GM21367 (cell line): ENCODE data around the gene IER5.
A peak's percentile ranks its signal among the peaks of the same experiment; 100 is the strongest.

Experiments used
- ATAC-seq: cut with Tn5 transposase; IDR thresholded peaks from one replicate; pipeline ENCODE4 v1.9.1; 2021; ENCODE audit not compliant: unreplicated experiment

IER5 gene

DNA sequence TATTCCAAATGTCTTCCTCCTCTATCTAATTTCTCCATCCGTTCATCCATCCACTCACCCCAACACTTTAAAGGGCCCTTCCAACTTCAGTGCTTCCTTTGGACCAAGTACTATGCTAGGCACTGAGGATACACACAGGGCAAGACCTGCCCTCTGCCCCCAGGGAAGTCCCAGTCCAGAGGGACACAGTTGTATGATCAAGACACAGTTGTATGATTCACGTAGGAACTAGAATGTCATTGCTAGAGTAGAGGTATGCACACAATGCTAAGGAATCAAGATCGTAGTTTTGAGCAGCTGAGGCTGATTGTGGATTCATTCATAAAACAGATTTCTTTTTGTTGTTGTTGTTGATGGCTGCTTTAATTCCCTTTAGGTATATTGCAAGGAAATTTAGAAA is 11.6 kb upstream of the IER5 start:
- no peak for ATAC-seq

- no peak for ATAC-seq
Observed at GRCh38 chr1:181077576-181078242, 10.8 kb upstream of the IER5 start.

GRCh38 chr1:181079382-181079781 is 9.1 kb upstream of the IER5 start:
- ATAC-seq = no peak

GRCh38 chr1:181079920-181080319 is 8.6 kb upstream of the IER5 start:
- ATAC-seq = no peak

GRCh38 chr1:181080556-181080955 is 7.9 kb upstream of the IER5 start:
- ATAC-seq = no peak

GRCh38 chr1:181081395-181081794 is 7.1 kb upstream of the IER5 start:
- no peak for ATAC-seq

GRCh38 chr1:181083842-181084605 is 4.5 kb upstream of the IER5 start:
- ATAC-seq = peak; percentile 37

DNA sequence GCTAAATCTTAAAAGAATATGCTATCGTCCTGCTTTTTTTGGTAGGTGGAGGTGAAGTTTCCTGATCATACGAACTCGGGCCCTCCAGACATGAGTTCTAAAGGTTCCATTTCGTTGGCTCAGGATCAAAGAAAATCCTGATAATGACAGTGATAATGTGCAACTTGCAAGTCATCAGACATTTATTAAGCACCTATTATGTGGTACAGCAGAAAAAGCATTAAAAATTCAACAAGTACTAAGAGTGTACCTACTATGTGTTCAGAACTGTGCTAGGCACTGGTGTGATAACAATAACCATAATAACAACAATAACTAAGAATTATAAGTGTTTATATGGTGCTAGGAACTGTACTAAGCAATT is 3.9 kb upstream of the IER5 start:
- ATAC-seq = no peak

- ATAC-seq = no peak
Observed at GRCh38 chr1:181086091-181086490, 2.4 kb upstream of the IER5 start.

DNA sequence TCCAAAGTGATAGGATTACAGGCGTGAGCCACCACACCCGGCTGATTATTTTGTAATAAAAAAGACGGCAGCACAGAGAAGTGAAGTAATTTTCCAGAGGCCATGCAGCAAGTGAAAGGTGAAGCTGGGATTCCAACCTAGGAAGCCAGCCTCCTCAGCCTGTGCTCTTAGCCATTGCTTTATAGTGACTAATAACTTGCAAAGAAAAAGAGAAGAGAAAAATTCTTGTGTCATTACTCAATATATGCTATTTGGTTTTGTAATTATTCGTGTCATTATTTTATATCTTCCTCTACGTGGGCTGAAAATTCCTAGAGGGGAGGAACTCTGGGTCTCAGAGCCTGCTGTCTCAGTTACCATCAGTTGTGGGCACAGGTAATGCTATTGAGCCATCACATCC is 1.6 kb upstream of the IER5 start:
- no peak for ATAC-seq

DNA sequence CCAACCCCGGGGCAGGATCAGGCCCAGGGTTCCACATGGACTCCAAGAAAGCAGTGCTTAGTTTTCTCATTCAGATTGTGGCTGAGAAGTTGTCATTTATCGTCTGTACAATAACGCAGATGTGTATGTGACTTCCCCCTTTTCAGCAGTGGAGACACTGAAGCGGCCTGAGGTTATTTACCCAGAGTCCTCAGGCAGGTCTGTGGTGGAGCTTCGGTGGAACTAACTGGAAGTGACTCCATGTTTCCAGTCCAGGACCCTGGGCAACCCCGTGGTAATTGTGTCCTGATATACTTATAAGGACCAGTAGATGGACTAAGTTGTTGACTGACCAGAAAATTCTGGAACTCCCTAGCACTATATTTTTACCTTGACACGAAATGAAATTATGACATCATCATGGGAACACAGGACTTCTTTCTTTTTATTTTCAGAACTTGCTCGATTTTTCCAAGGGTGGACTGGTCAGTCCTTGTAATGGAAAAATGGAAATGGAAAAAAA is 1.0 kb upstream of the IER5 start:
- no peak for ATAC-seq

- peak; percentile 4 for ATAC-seq
Observed at GRCh38 chr1:181089017-181089675, 646 bp downstream of the IER5 start.

DNA sequence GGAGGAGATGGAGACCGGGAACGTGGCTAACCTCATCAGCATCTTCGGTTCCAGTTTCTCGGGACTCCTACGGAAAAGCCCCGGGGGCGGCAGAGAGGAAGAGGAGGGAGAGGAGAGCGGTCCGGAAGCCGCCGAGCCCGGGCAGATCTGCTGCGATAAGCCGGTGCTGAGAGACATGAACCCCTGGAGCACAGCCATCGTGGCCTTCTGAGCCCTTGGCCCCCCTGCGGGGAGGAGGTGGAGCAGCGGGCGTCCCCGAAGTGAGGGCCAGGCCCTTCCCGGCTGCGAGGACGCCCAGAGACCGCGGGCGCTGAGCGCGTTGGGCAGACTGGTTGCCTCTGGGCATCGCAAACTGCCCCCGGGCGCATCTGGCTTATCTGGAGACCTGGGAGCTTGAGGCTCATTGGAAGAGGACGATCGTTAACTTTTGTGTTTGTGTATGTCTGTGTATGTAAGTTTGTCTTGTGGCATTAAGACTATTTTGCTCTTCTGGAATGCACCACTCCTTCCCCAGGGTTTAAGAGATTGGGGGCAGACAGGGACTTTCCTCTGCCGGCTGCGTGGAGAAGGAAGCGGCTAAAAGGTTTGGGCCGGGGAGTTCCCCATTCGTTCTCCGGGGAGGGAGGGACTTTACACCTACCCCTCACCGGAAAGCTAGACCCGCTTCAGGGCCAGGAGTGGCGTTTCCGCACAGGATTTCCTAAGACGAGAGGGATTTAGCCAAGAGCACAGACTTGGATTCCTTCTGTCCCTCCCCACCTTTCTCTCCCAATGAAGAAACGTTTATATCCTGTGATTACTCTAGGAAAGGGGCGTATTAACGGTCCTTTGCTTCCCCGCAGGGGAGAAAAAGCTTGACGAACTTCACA is 1.4 kb downstream of the IER5 start:
- peak; percentile 27 for ATAC-seq

- ATAC-seq = no peak
Observed at GRCh38 chr1:181090641-181091126, 2.2 kb downstream of the IER5 start.

- ATAC-seq = no peak
Observed at GRCh38 chr1:181091309-181092040, 3.0 kb downstream of the IER5 start.

DNA sequence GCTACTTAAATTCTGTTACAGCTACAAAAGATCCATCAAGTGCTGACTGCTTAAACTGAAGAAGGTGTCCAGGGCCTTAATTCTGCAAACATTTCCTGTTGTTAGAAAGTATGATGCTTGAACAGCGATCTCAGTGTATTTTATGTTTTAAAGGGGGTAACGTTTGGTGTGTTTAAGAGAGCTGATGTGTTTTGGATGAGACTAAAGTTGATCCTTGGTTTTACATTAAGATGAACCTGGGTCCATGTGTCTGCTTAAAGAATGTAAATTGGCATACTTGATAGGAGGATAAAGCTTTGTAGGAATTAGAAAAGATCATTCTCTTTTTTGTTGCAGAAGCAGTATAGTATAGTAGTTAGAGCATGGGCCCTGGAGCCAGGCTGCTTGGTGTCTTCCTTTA is 3.6 kb downstream of the IER5 start:
- no peak for ATAC-seq

DNA sequence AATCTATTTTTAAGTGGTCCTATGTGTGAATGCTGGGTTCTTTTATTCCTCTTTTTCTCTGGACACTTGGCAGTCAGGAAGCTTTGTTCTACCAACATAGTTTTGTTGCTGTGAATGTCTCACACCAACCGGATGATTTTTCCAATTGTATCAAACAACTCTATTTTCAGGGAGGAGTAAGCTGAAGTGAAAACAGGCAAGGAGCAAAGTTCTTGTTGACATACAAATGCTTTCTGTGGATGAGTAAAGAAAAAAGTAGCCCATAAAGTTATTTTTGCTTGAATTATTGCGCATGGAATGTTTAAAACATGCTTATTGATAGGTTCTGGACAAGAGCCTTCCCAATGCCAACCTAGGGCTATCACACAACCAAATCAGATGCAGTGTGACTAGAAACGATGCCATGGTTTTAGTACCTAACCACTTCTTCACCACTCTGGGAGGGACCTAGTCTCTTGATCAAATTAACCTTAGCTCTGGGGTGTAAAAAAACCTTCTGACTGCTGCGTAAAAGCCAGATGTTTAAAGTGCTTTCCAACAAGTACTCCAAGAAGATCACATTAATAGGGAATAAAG is 4.5 kb downstream of the IER5 start:
- ATAC-seq = no peak

GRCh38 chr1:181094416-181095212 is 6.1 kb downstream of the IER5 start:
- no peak for ATAC-seq

DNA sequence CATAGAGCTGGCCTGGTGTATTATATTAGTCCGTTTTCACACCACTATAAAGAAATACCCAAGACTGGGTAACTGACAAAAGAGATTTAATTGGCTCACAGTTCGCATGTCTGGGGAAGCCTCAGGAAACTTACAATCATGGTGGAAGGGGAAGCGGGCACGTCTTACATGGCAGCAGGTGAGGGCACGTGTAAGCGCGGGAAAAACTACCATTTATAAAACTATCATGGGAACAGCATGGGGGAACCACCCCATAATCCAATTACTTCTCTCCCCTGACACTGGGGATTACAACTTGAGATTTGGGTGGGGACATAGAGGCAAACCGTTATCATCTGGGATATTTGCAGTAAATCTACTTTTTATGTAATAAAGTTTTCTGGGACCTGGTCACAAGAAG is 6.8 kb downstream of the IER5 start:
- ATAC-seq = no peak
